ENCODE results near the gene CDC14A.
A peak's percentile ranks its signal among the peaks of the same experiment; 100 is the strongest.

CDC14A gene

GRCh38 chr1:100353988-100354387 lies 1.7 kb downstream of the CDC14A start:
- peak; percentile 68 for DNase-seq (ENCODE audit: low read depth)
- H3K4me3 ChIP-seq (ENCODE audit: low read length), result peak overlapping the region; percentile 83
- no peak for TF ChIP-seq CTCF (conservative IDR thresholded peaks at IDR 0.05; ENCODE audit: low read length)

GRCh38 chr1:100354971-100355394 lies 2.7 kb downstream of the CDC14A start:
- no peak for TF ChIP-seq CTCF (conservative IDR thresholded peaks at IDR 0.05; ENCODE audit: low read length)
- H3K4me3 ChIP-seq (ENCODE audit: low read length), result no peak overlapping the region
- DNase-seq (ENCODE audit: low read depth), result no peak

- no peak for DNase-seq (ENCODE audit: low read depth)
Observed at GRCh38 chr1:100358210-100358609, 5.9 kb downstream of the CDC14A start.

GRCh38 chr1:100359139-100359538 lies 6.8 kb downstream of the CDC14A start:
- TF ChIP-seq CTCF (conservative IDR thresholded peaks at IDR 0.05; ENCODE audit: low read length), result no peak
- no peak for DNase-seq (ENCODE audit: low read depth)

More at GRCh38 chr1:100358210-100358609, 5.9 kb downstream of the CDC14A start:
- H3K4me3 ChIP-seq (ENCODE audit: low read length), result no peak overlapping the region
- TF ChIP-seq CTCF (conservative IDR thresholded peaks at IDR 0.05; ENCODE audit: low read length), result peak; percentile 40

GRCh38 chr1:100360790-100361510 lies 8.6 kb downstream of the CDC14A start:
- TF ChIP-seq CTCF (conservative IDR thresholded peaks at IDR 0.05; ENCODE audit: low read length), result no peak
- no peak overlapping the region for H3K4me3 ChIP-seq (ENCODE audit: low read length)
- DNase-seq (ENCODE audit: low read depth), result peak; percentile 40

More at GRCh38 chr1:100359139-100359538, 6.8 kb downstream of the CDC14A start:
- H3K4me3 ChIP-seq (ENCODE audit: low read length), result no peak overlapping the region

- H3K4me3 ChIP-seq (ENCODE audit: low read length), result no peak overlapping the region
- DNase-seq (ENCODE audit: low read depth), result no peak
- TF ChIP-seq CTCF (conservative IDR thresholded peaks at IDR 0.05; ENCODE audit: low read length), result no peak
Observed at GRCh38 chr1:100361511-100362089, 9.3 kb downstream of the CDC14A start.
